Smooth muscle cell (in vitro differentiated cells): ENCODE results near the gene JPT2. TPM values are rescaled to one million over a fixed set of nuclear protein-coding genes. Genes with fewer than 3 reads are reported as not detected.

Source experiments
- DNase-seq: peaks from one replicate; lab custom pipeline; 2025; ENCODE audit not compliant: unreplicated experiment; lab: John Stamatoyannopoulos, UW
- H2AFZ ChIP-seq: fragments of 200-600 bp; sonication (generic); 2 replicates; pipeline ENCODE4 v1.6.0; 2016; ENCODE audit warnings: antibody characterized with exemption, low read depth, mild to moderate bottlenecking
- H3F3A ChIP-seq: fragments of 200-600 bp; sonication (generic); 2 replicates; pipeline ENCODE4 v1.6.0; 2017; ENCODE audit warnings: antibody characterized with exemption, low read depth
- H3K27ac ChIP-seq: fragments of 200-600 bp; sonication (generic); 2 replicates; pipeline ENCODE4 v1.5.1; 2016; ENCODE audit warnings: low read depth, mild to moderate bottlenecking
- H3K27me3 ChIP-seq: fragments of 200-600 bp; sonication (generic); 2 replicates; pipeline ENCODE4 v1.6.1; 2016; ENCODE audit warnings: low read depth, mild to moderate bottlenecking
- H3K36me3 ChIP-seq: fragments of 200-600 bp; sonication (generic); 2 replicates; pipeline ENCODE4 v1.5.1; 2016; ENCODE audit warnings: low read depth
- H3K4me1 ChIP-seq: fragments of 200-600 bp; sonication (generic); 2 replicates; pipeline ENCODE4 v1.5.1; 2016; ENCODE audit warnings: low read depth
- H3K4me2 ChIP-seq: fragments of 200-600 bp; sonication (generic); 2 replicates; pipeline ENCODE4 v1.6.0; 2016; ENCODE audit warnings: mild to moderate bottlenecking
- H3K4me3 ChIP-seq: fragments of 200-600 bp; sonication (generic); 2 replicates; pipeline ENCODE4 v1.5.1; 2016; ENCODE audit warnings: mild to moderate bottlenecking
- H3K79me2 ChIP-seq: fragments of 200-600 bp; sonication (generic); 2 replicates; pipeline ENCODE4 v1.6.0; 2016; ENCODE audit warnings: low read depth, mild to moderate bottlenecking
- H3K9ac ChIP-seq: fragments of 200-600 bp; sonication (generic); 2 replicates; pipeline ENCODE4 v1.6.0; 2016; ENCODE audit warnings: low read depth
- H3K9me3 ChIP-seq: fragments of 200-600 bp; sonication (generic); replicated peaks from 2 replicates; pipeline ENCODE4 v1.5.1; 2016; ENCODE audit warnings: low read depth
- H4K20me1 ChIP-seq: fragments of 200-600 bp; sonication (generic); 2 replicates; pipeline ENCODE4 v1.6.0; 2016; ENCODE audit warnings: low read depth
- WGBS: methylation state at CpG from one replicate; pipeline ENCODE4 v1.1.7; 2016; ENCODE audit warnings: low lambda C conversion rate; 5-methylcytosine and 5-hydroxymethylcytosine counted together
- polyA plus RNA-seq: library from polyadenylated mRNA; unstranded; fragments of >200 nt; fragmentation: Nextera tagmentation; extraction: Ambion mirVana; gene quantifications from 2 replicates; pipeline ENCODE4 v1.2.1, GENCODE V29; 2016
- total RNA-seq: library from RNA; depleted of rRNA; stranded (reverse); fragments of >200 nt; gene quantifications from 2 replicates; pipeline ENCODE4 v1.2.3, GENCODE V29; 2014
- TF ChIP-seq, protein P1 (sequence below): fragments of 200-600 bp; sonication (generic); IDR thresholded peaks from 2 replicates; pipeline ENCODE4 v1.5.1; 2017; ENCODE audit warnings: borderline replicate concordance, mild to moderate bottlenecking, antibody characterized with exemption; ENCODE audit not compliant: insufficient read depth, poor library complexity, severe bottlenecking

JPT2 gene
- total and polyA plus RNA-seq, 2 experiments from 2014 or later: 7.2 to 28.6 TPM

DNA sequence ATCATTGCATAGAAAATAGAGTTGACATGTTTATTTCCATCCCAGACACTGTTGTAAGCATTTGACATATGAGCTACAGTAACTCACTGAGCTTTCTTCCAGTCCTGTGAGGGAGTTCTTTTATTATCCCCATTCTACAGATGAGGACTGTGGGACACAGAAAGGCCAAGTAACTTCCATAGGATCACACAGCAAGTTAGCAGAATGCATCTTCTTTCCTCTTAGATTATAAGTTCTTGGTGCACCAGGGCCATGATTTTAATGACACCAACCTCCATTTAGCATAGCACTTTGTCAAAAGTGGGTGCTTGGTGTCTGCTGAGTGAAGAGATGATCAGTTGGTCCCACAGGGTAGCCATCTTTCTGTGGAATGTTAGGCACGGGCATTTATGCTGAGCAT, 12.7 kb downstream of the JPT2 start:
- Histone ChIP-seq H3K9ac (peak overlapping the region; percentile 75), H3K4me1 (no peaks in the 10 kb centered on the region)
- 91% methylated on average over 1 of the region's 1 CpG for WGBS

DNA sequence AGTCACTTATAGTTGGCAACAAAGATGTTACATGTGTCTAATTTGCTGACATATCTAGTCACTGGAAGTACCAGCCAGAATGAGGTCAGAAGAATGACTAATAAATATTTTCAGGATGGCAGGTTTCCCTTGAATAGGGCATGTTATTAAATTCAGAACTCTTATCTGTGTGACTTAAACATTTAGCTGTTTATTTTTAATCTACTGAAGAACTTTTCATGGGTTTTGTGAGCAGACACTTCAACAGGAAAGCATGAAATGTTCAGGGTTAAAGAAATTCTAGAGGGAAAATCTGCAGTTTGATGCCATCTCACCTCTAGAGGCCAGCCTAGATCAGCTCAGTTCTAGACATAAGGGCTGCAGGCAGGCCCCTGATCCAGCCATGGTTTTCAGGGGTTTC, 13.2 kb downstream of the JPT2 start:
- Histone ChIP-seq H3K79me2 (peaks cover 73% of the 10 kb centered on the region), H3K4me1 (no peaks in the 10 kb centered on the region), H2AFZ (no peak overlapping the region), H3K4me2 (peak overlapping the region; percentile 22), H3K27me3 (no peaks in the 10 kb centered on the region), H3K9ac (peak overlapping the region; percentile 75), H3K27ac (peak overlapping the region; percentile 97), H4K20me1 (peaks cover 20% of the 10 kb centered on the region), H3K9me3 (no peaks in the 10 kb centered on the region), H3K36me3 (peaks cover 11% of the 10 kb centered on the region), H3K4me3 (no peak overlapping the region), H3F3A (peaks cover 24% of the 10 kb centered on the region)
- DNase-seq: no peak
- TF ChIP-seq, protein P1, sequence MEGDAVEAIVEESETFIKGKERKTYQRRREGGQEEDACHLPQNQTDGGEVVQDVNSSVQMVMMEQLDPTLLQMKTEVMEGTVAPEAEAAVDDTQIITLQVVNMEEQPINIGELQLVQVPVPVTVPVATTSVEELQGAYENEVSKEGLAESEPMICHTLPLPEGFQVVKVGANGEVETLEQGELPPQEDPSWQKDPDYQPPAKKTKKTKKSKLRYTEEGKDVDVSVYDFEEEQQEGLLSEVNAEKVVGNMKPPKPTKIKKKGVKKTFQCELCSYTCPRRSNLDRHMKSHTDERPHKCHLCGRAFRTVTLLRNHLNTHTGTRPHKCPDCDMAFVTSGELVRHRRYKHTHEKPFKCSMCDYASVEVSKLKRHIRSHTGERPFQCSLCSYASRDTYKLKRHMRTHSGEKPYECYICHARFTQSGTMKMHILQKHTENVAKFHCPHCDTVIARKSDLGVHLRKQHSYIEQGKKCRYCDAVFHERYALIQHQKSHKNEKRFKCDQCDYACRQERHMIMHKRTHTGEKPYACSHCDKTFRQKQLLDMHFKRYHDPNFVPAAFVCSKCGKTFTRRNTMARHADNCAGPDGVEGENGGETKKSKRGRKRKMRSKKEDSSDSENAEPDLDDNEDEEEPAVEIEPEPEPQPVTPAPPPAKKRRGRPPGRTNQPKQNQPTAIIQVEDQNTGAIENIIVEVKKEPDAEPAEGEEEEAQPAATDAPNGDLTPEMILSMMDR: no peak

More for the DNA sequence above, 12.7 kb downstream of the JPT2 start:
- Histone ChIP-seq H3K9me3 (no peaks in the 10 kb centered on the region), H3K4me2 (no peak overlapping the region), H2AFZ (no peak overlapping the region), H3K27ac (peak overlapping the region; percentile 97), H3K36me3 (peaks cover 12% of the 10 kb centered on the region), H3K79me2 (peaks cover 76% of the 10 kb centered on the region), H3K27me3 (no peaks in the 10 kb centered on the region), H4K20me1 (peaks cover 20% of the 10 kb centered on the region), H3K4me3 (no peak overlapping the region), H3F3A (peaks cover 24% of the 10 kb centered on the region)
- TF ChIP-seq, protein P1: no peak
- DNase-seq: no peak

DNA sequence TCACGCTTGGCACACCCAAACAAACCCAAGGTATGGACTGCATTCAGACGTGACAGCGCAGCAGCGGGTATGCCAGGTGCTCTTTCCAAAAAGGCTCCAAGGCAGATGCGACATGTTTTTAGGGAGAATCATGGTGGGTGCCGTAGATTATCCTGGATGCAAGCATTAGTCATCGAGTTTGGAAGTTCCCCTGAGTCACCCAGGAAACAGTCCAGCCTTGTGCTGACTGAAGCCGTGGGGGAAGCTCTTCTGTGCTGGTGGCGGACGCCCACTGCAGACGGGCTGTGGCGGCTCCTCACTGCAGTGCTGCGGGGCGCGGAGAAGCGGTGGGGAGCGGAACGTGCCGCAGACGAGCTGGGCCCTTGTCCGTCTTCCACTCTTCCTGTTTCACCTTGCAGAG, 13.9 kb downstream of the JPT2 start:
- DNase-seq: no peak
- Histone ChIP-seq H3K27ac (peak overlapping the region; percentile 97), H3K9me3 (no peaks in the 10 kb centered on the region), H3K27me3 (no peaks in the 10 kb centered on the region), H3K9ac (peak overlapping the region; percentile 75), H3K79me2 (peaks cover 69% of the 10 kb centered on the region), H3F3A (peaks cover 24% of the 10 kb centered on the region), H4K20me1 (peaks cover 20% of the 10 kb centered on the region), H3K36me3 (peaks cover 11% of the 10 kb centered on the region), H3K4me3 (no peak overlapping the region), H3K4me1 (no peaks in the 10 kb centered on the region), H3K4me2 (peak overlapping the region; percentile 40), H2AFZ (no peak overlapping the region)
- TF ChIP-seq, protein P1: no peak
- WGBS: 52% methylated on average over 21 of the region's 21 CpGs

DNA sequence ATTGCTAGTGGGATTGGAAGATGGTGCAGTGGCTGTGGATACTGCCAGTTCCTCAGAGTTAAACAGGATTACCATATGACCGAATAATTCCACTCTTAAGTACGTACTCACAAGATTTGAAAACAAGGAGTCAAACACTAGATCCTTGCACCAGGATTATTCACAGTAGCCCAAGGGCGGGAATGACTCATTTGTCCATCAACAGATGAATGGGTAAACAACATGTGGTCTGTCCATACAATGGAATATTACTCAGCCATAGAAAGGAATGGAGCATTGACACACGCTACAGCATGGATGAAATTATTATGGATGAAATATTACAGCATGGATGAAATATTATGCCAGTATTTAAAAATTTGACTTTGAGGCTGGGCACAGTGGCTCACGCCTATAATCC, 18.8 kb downstream of the JPT2 start:
- Histone ChIP-seq H3F3A (peaks cover 8% of the 10 kb centered on the region), H3K4me1 (no peaks in the 10 kb centered on the region), H4K20me1 (no peaks in the 10 kb centered on the region), H3K4me2 (no peak overlapping the region), H3K9ac (no peak overlapping the region), H2AFZ (no peak overlapping the region), H3K9me3 (no peaks in the 10 kb centered on the region), H3K79me2 (peaks cover 39% of the 10 kb centered on the region), H3K27me3 (no peaks in the 10 kb centered on the region), H3K27ac (no peak overlapping the region), H3K4me3 (no peak overlapping the region), H3K36me3 (peaks cover 9% of the 10 kb centered on the region)
- no peak for DNase-seq
- TF ChIP-seq, protein P1: no peak
- WGBS: 91% methylated on average over 5 of the region's 5 CpGs
